ENCODE data around the gene JTB.

- TF ChIP-seq, protein P1, sequence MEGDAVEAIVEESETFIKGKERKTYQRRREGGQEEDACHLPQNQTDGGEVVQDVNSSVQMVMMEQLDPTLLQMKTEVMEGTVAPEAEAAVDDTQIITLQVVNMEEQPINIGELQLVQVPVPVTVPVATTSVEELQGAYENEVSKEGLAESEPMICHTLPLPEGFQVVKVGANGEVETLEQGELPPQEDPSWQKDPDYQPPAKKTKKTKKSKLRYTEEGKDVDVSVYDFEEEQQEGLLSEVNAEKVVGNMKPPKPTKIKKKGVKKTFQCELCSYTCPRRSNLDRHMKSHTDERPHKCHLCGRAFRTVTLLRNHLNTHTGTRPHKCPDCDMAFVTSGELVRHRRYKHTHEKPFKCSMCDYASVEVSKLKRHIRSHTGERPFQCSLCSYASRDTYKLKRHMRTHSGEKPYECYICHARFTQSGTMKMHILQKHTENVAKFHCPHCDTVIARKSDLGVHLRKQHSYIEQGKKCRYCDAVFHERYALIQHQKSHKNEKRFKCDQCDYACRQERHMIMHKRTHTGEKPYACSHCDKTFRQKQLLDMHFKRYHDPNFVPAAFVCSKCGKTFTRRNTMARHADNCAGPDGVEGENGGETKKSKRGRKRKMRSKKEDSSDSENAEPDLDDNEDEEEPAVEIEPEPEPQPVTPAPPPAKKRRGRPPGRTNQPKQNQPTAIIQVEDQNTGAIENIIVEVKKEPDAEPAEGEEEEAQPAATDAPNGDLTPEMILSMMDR (IDR thresholded peaks at IDR 0.05): no peak
- TF ChIP-seq POLR2A (IDR thresholded peaks at IDR 0.05): no peak
Measured at GRCh38 chr1:153944005-153944826, 33.3 kb downstream of the JTB start.

Measured in esophagus squamous epithelium (tissue), 4 donors.